ENCODE results near the gene HHLA2. TPM values are rescaled to one million over a fixed set of nuclear protein-coding genes. Genes with fewer than 3 reads are reported as not detected.

HHLA2 gene
- total and polyA plus RNA-seq, 2 experiments from 2014 or later, result not detected

- H3K4me3 Mint-ChIP-seq, result no peak overlapping the region
- Histone ChIP-seq H3K4me3 (no peak overlapping the region), H3K4me1 (ENCODE audit: insufficient read depth) (peaks cover 10% of the 10 kb centered on the region), H3K9me2 (ENCODE audit: insufficient read depth) (no peaks in the 10 kb centered on the region; the same call in 1 of the 2 replicates), H3K27me3 (ENCODE audit: insufficient read depth) (no peaks in the 10 kb centered on the region), H3K4me2 (no peak overlapping the region), H3K36me3 (ENCODE audit: insufficient read depth) (no peaks in the 10 kb centered on the region), H3K27ac (ENCODE audit: low read depth) (no peak overlapping the region), H2AFZ (no peak overlapping the region), H4K20me1 (replicated peaks; ENCODE audit: insufficient read depth) (no peaks in the 10 kb centered on the region), H3F3A (replicated peaks; ENCODE audit: low read depth) (no peaks in the 10 kb centered on the region), H3K79me2 (replicated peaks; ENCODE audit: insufficient read depth) (no peaks in the 10 kb centered on the region)
- DNase-seq (ENCODE audit: low spot score) (no peak), ATAC-seq (no peak)
- H3K27ac Mint-ChIP-seq, result no peak overlapping the region
- no peaks in the 10 kb centered on the region for H3K36me3 Mint-ChIP-seq (ENCODE audit: low read depth)
- H3K4me1 Mint-ChIP-seq, result peaks cover 14% of the 10 kb centered on the region
- no peak for TF ChIP-seq EZH2phosphoT487 (IDR thresholded peaks at IDR 0.05; ENCODE audit: unreplicated experiment)
- TF ChIP-seq POLR2AphosphoS5 (IDR thresholded peaks at IDR 0.05; ENCODE audit: low read depth), result no peak
- TF ChIP-seq NANOG (IDR thresholded peaks at IDR 0.05; ENCODE audit: borderline replicate concordance), result no peak
- TF ChIP-seq STAT1 (IDR thresholded peaks at IDR 0.05; ENCODE audit: unreplicated experiment), result no peak
- TF ChIP-seq ZNF114 (CRISPR knock-in tag; IDR thresholded peaks at IDR 0.05), result no peak
- TF ChIP-seq CTCF (conservative IDR thresholded peaks at IDR 0.05; ENCODE audit: low read depth in 2 of 2), result no peak
- no peak for TF ChIP-seq JUNB (IDR thresholded peaks at IDR 0.05; ENCODE audit: unreplicated experiment)
- TF ChIP-seq ETS1 (IDR thresholded peaks at IDR 0.05), result no peak
- no peak for TF ChIP-seq ZNF462 (CRISPR knock-in tag; IDR thresholded peaks at IDR 0.05)
- no peak for TF ChIP-seq REST (IDR thresholded peaks at IDR 0.05; ENCODE audit: unreplicated experiment)
- no peak for TF ChIP-seq EZH2 (IDR thresholded peaks at IDR 0.05; ENCODE audit: low read depth, unreplicated experiment)
- no peak for TF ChIP-seq CREB1 (CRISPR knock-in tag; IDR thresholded peaks at IDR 0.05; ENCODE audit: low read depth)
- TF ChIP-seq ZNF331 (CRISPR knock-in tag; IDR thresholded peaks at IDR 0.05; ENCODE audit: low read depth), result no peak
- peaks cover 2% of the 10 kb centered on the region for H3K27me3 Mint-ChIP-seq (ENCODE audit: insufficient read depth, low read depth, poor library complexity)
- H3K9me3 Mint-ChIP-seq, result no peaks in the 10 kb centered on the region
These were observed 23.2 kb downstream of the HHLA2 start for GRCh38 chr3:108319428-108320082.

Measured in GM23338 (cell line).